Amniotic epithelial cell (primary cell): ENCODE measurements around the gene BTG4.
A peak's percentile ranks its signal among the peaks of the same experiment; 100 is the strongest.

Experiments
- DNase-seq: peaks from one replicate; pipeline ENCODE4 v3.0.0-alpha.2; 2010; ENCODE audit warnings: low read depth

Gene BTG4

GRCh38 chr11:111490496-111490895, 21.7 kb downstream of the BTG4 start:
- DNase-seq, result no peak

- peak; percentile 6 for DNase-seq
These were observed 28.8 kb downstream of the BTG4 start for GRCh38 chr11:111483431-111483830.

- DNase-seq, result no peak
These were observed 32.5 kb downstream of the BTG4 start for GRCh38 chr11:111479666-111480065.

- no peak for DNase-seq
These were observed 34.3 kb downstream of the BTG4 start for GRCh38 chr11:111477898-111478297.

- DNase-seq, result no peak
These were observed 35.2 kb downstream of the BTG4 start for GRCh38 chr11:111476956-111477355.

- no peak for DNase-seq
These were observed 35.8 kb downstream of the BTG4 start for GRCh38 chr11:111476366-111476765.

- no peak for DNase-seq
These were observed 37.8 kb downstream of the BTG4 start for GRCh38 chr11:111474432-111474831.

GRCh38 chr11:111472228-111472627, 40.0 kb downstream of the BTG4 start:
- DNase-seq, result no peak

- peak; percentile 11 for DNase-seq
These were observed 43.0 kb downstream of the BTG4 start for GRCh38 chr11:111469200-111469599.

- DNase-seq, result no peak
These were observed 45.6 kb downstream of the BTG4 start for GRCh38 chr11:111466615-111467014.

- DNase-seq, result peak; percentile 18
These were observed 46.8 kb downstream of the BTG4 start for GRCh38 chr11:111465400-111465799.

- no peak for DNase-seq
These were observed 48.9 kb downstream of the BTG4 start for GRCh38 chr11:111463276-111463675.

GRCh38 chr11:111462329-111462728, 49.9 kb downstream of the BTG4 start:
- DNase-seq, result no peak

- peak; percentile 24 for DNase-seq
These were observed 50.5 kb downstream of the BTG4 start for GRCh38 chr11:111461460-111462235.

GRCh38 chr11:111460856-111461255, 51.3 kb downstream of the BTG4 start:
- peak; percentile 78 for DNase-seq

- DNase-seq, result no peak
These were observed 51.8 kb downstream of the BTG4 start for GRCh38 chr11:111460340-111460739.

GRCh38 chr11:111459506-111460270, 52.5 kb downstream of the BTG4 start:
- DNase-seq, result no peak

GRCh38 chr11:111457731-111458368, 54.3 kb downstream of the BTG4 start:
- no peak for DNase-seq

GRCh38 chr11:111456859-111457730, 55.1 kb downstream of the BTG4 start:
- no peak for DNase-seq

- no peak for DNase-seq
These were observed 55.9 kb downstream of the BTG4 start for GRCh38 chr11:111456086-111456858.
